Lung (tissue), 12 donors: ENCODE data around the gene PADI2. TPM values are rescaled to one million over a fixed set of nuclear protein-coding genes. Genes with fewer than 3 reads are reported as not detected.

Experiments used
- ATAC-seq: fragments of 200-7000 bp; cut with Tn5 transposase; one replicate; pipeline ENCODE4 v1.9.1; 2020; ENCODE audit warnings: moderate number of reproducible peaks; ENCODE audit not compliant: insufficient read depth, low FRiP score
- DNase-seq, 3 donors: peaks; one replicate each; pipeline ENCODE4 v3.0.0-alpha.2; 2013 to 2017
- H3K27ac ChIP-seq, 2 donors: one replicate each; pipeline ENCODE4 v1.5.1; 2013; ENCODE audit warnings: mild to moderate bottlenecking in 2 of 2, moderate library complexity in 2 of 2, control low read depth in 1 of 2, inconsistent platforms in 1 of 2, low read depth in 1 of 2, low read length in 1 of 2
- H3K27me3 ChIP-seq, 3 donors: one replicate each; pipeline ENCODE4 v1.5.1; 2013; ENCODE audit warnings: low read length in 2 of 3; ENCODE audit not compliant: control insufficient read depth in 3 of 3, insufficient read depth in 3 of 3
- H3K36me3 ChIP-seq, 4 donors: one replicate each; pipeline ENCODE4 v1.5.1; 2013; ENCODE audit warnings: low read length in 4 of 4, mild to moderate bottlenecking in 1 of 4, moderate library complexity in 1 of 4; ENCODE audit not compliant: control insufficient read depth in 4 of 4, insufficient read depth in 4 of 4
- H3K4me1 ChIP-seq, 5 donors: one replicate each; pipeline ENCODE4 v1.5.1; 2013; ENCODE audit warnings: low read length in 5 of 5, mild to moderate bottlenecking in 2 of 5, moderate library complexity in 1 of 5; ENCODE audit not compliant: control insufficient read depth in 5 of 5, insufficient read depth in 5 of 5
- H3K4me3 ChIP-seq: one replicate; pipeline ENCODE4 v1.5.1; 2013; ENCODE audit warnings: mild to moderate bottlenecking, control low read depth, moderate library complexity
- H3K9ac ChIP-seq, 2 donors: one replicate each; pipeline ENCODE4 v1.5.1; 2013; ENCODE audit warnings: low read length in 2 of 2, control low read depth in 1 of 2; ENCODE audit not compliant: insufficient read depth in 1 of 2
- H3K9me3 ChIP-seq, 4 donors: one replicate each; pipeline ENCODE4 v1.5.1; 2013; ENCODE audit warnings: low read length in 3 of 4, mild to moderate bottlenecking in 1 of 4, moderate library complexity in 1 of 4; ENCODE audit not compliant: control insufficient read depth in 4 of 4, insufficient read depth in 3 of 4
- WGBS, 2 donors: extraction: QIAGEN DNeasy Blood & Tissue Kit; methylation state at CpG; one replicate each; pipeline ENCODE4 v1.1.7; 2013; 5-methylcytosine and 5-hydroxymethylcytosine counted together
- polyA plus RNA-seq, 2 donors: library from polyadenylated mRNA; stranded (reverse); fragments of 200-250 nt; gene quantifications; one replicate each; pipeline ENCODE4 v1.2.1, GENCODE V29; 2013
- total RNA-seq, 2 donors: library from RNA; depleted of rRNA in 1 of 2; stranded (reverse); fragments of >200 nt in 1 of 2; gene quantifications; one replicate each; pipeline ENCODE4 v1.2.1, GENCODE V29; 2014 to 2021
- TF ChIP-seq, protein P1 (sequence below): IDR thresholded peaks from 2 replicates; pipeline ENCODE4 v1.5.1; 2012; ENCODE audit warnings: mild to moderate bottlenecking; ENCODE audit errors: control extremely low read depth, extremely low read depth
- donor health status: control.
- donor health status: control.
- donor health status: Bipolar disorder and iron deficiency.
- donor health status: healthy.
- donor health status: DM: yes; HTN: yes; CAD: no.

PADI2 gene
- total and polyA plus RNA-seq, 4 donors, result 1.2 to 12.8 (median 3.4) TPM

GRCh38 chr1:17052641-17053040 lies 66.6 kb downstream of the PADI2 start:
- H3K27ac ChIP-seq, result peak overlapping the region in 1 of 2 donors; percentile 89
- H3K36me3 ChIP-seq, result peaks cover 0 to 12% (median 4%) of the 10 kb centered on the region in 4 donors
- H3K4me3 ChIP-seq, result no peak overlapping the region
- no peaks in the 10 kb centered on the region for H3K27me3 ChIP-seq
- TF ChIP-seq, protein P1, sequence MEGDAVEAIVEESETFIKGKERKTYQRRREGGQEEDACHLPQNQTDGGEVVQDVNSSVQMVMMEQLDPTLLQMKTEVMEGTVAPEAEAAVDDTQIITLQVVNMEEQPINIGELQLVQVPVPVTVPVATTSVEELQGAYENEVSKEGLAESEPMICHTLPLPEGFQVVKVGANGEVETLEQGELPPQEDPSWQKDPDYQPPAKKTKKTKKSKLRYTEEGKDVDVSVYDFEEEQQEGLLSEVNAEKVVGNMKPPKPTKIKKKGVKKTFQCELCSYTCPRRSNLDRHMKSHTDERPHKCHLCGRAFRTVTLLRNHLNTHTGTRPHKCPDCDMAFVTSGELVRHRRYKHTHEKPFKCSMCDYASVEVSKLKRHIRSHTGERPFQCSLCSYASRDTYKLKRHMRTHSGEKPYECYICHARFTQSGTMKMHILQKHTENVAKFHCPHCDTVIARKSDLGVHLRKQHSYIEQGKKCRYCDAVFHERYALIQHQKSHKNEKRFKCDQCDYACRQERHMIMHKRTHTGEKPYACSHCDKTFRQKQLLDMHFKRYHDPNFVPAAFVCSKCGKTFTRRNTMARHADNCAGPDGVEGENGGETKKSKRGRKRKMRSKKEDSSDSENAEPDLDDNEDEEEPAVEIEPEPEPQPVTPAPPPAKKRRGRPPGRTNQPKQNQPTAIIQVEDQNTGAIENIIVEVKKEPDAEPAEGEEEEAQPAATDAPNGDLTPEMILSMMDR, result no peak
- H3K9ac ChIP-seq, result peak overlapping the region; percentile 80 to 93
- ATAC-seq (no peak), DNase-seq (no peak)
- no peaks in the 10 kb centered on the region for H3K9me3 ChIP-seq
- peaks cover 3 to 11% (median 6%) of the 10 kb centered on the region in 5 donors for H3K4me1 ChIP-seq

DNA sequence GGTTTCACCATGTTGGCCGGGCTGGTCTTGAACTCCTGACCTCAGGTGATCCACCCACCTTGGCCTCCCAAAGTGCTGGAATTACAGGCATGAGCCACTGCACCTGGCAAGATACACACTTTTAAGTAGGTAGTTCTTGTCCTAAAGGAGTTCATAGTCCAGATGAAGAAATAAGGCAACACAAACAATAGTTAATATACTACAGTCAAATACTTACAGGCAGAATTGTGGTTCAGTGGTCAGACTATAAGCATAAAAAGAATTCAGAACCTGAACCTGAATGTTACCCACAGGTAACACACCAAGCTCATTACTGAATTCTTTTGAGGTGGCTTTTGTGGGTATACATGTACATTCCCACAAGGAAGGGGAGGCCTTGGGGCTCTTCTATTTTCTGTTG lies 67.2 kb downstream of the PADI2 start:
- TF ChIP-seq, protein P1, result no peak
- H3K4me1 ChIP-seq, result peaks cover 3 to 11% (median 6%) of the 10 kb centered on the region in 5 donors
- no peaks in the 10 kb centered on the region for H3K27me3 ChIP-seq
- DNase-seq (no peak), ATAC-seq (no peak)
- H3K36me3 ChIP-seq, result peaks cover 0 to 12% (median 4%) of the 10 kb centered on the region in 4 donors
- H3K27ac ChIP-seq, result no peak overlapping the region
- H3K9me3 ChIP-seq, result no peaks in the 10 kb centered on the region
- no peak overlapping the region for H3K4me3 ChIP-seq
- no peak overlapping the region for H3K9ac ChIP-seq
- WGBS, 2 donors, result 73 to 76% methylated on average over 1 of the region's 1 CpG

DNA sequence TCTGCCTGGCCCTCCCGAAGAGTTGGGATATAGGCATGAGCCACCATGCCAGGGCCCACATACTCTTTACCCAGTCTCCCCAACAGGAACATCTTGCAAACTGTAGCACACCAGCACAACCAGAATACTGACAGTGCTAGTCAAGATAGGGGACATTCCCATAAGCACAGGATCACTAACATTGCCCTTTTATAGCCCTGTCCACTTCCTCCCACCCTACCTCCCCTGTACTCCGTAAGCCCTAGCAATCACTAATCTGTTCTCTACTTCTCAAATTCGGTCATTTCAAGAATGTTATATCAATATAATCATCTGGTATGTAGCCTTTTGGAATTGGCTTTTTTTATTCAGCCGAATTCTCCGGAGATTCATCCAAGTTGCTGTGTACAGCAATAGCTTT lies 71.3 kb downstream of the PADI2 start:
- no peaks in the 10 kb centered on the region for H3K27me3 ChIP-seq
- H3K4me3 ChIP-seq, result no peak overlapping the region
- H3K9ac ChIP-seq, result no peak overlapping the region
- DNase-seq, result no peak
- TF ChIP-seq, protein P1, result no peak
- H3K36me3 ChIP-seq, result peaks cover 8 to 20% (median 12%) of the 10 kb centered on the region in 4 donors
- no peaks in the 10 kb centered on the region for H3K9me3 ChIP-seq
- no peak overlapping the region for H3K27ac ChIP-seq
- H3K4me1 ChIP-seq, result peaks cover 1 to 13% (median 5%) of the 10 kb centered on the region in 5 donors
- 93% methylated on average over 5 of the region's 5 CpGs for WGBS, 2 donors
- no peak for ATAC-seq

DNA sequence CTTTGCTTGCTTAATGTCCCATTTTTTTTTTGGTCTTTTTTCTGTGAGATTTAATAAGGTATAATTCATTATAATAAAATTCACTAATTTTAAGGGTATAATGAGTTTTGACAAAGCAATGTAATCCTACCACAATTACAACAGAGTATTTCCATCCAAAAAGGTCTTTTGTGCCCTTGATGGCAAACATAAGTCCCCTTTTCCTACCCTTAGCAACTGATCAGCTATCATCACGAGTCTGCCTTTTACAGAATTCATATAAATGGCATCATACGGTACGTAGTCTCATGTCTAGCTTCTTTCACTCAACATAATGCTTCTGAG lies 73.0 kb downstream of the PADI2 start:
- H3K4me1 ChIP-seq, result peaks cover 0 to 7% (median 0%) of the 10 kb centered on the region in 5 donors
- ATAC-seq, result no peak
- H3K27me3 ChIP-seq, result no peaks in the 10 kb centered on the region
- H3K27ac ChIP-seq, result no peak overlapping the region
- peaks cover 8 to 24% (median 14%) of the 10 kb centered on the region in 4 donors for H3K36me3 ChIP-seq
- H3K9ac ChIP-seq, result no peak overlapping the region
- 65 to 80% methylated on average over 3 of the region's 3 CpGs for WGBS, 2 donors
- TF ChIP-seq, protein P1, result no peak
- no peak overlapping the region for H3K4me3 ChIP-seq
- no peaks in the 10 kb centered on the region for H3K9me3 ChIP-seq
- no peak for DNase-seq
